ENCODE measurements around the gene YOD1. TPM values are rescaled to one million over a fixed set of nuclear protein-coding genes. Genes with fewer than 3 reads are reported as not detected.

The YOD1 gene
- polyA plus RNA-seq, 3 donors: 12.6 to 14.7 (median 14.3) TPM

DNA sequence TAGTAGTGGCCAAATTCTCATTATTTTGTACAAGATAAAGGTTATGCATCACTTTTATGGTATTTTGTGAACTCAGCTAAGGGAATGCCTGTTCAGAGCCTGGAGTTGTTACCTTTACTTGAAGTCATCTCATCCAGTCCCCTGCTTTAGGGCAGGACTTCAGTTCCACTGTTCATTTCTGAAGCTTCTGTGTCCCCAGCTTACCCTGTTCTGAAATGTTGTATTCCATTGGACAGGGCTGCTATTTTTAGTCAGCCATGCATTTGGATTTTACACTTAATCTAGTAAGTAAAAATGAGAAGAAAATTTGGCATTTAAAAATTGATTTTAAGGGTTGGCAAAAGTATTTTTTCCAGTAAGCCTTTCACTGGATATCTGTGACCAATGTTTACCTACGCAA lies 26.0 kb upstream of the YOD1 start:
- DNase-seq: no peak

- DNase-seq: no peak
Measured at GRCh38 chr1:207076181-207076955, 25.4 kb upstream of the YOD1 start.

- no peak for DNase-seq
Measured at GRCh38 chr1:207073906-207074820, 23.2 kb upstream of the YOD1 start.

GRCh38 chr1:207072233-207072632 lies 21.2 kb upstream of the YOD1 start:
- DNase-seq: peak; percentile 76

GRCh38 chr1:207071426-207071825 lies 20.4 kb upstream of the YOD1 start:
- DNase-seq: no peak

- no peak for DNase-seq
Measured at GRCh38 chr1:207070811-207071210, 19.8 kb upstream of the YOD1 start.

DNA sequence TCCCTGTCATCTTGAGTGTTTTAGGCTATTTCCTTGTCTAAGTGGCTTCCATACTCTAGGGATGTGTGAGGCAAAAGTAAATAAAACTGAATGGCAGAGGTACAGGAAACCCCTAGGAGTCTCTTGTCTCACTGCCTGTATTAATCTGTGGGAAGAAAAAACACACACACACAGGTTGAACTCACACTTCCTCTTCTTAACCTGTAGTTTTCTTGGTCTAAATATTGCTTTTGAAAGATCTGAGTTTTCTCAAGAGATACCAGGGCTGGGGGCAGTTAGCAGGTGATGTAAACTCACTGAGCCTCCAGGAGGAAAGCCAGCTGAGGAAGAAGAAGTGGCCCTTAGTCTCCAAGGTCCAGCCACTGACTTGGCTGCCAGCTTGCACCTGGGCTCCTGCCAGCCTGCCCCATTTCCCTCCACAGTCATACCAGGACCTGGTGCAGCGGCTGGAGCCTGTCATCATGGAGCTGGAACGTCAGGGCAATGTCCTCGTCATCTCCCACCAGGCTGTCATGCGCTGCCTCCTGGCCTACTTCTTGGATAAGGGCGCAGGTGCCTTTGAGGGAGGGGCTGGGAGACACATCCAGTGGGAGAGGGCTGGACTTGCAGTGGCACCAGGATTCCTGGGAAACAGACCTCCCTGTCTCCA lies 19.0 kb upstream of the YOD1 start:
- no peak for DNase-seq

- DNase-seq: no peak
Measured at GRCh38 chr1:207069061-207069460, 18.1 kb upstream of the YOD1 start.

GRCh38 chr1:207067665-207068064 lies 16.7 kb upstream of the YOD1 start:
- DNase-seq: no peak

DNA sequence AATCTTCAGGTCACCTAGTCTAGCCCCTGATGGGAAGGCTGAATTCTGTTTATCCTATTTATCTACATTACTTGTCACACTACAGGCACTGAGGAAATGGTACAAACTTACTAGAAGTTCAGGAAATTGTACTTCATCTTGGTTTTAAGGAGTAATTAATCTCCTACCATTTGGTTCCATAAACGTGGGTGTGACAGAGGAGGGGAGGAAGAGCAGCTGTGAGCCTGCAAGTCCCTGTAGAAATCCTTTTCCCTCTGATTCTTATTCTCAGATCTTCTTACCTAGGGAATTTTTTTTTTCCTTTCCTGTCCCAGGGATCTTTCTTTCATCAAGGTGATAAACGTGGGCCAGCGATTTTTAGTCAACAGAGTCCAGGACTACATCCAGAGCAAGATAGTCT lies 16.2 kb upstream of the YOD1 start:
- DNase-seq: no peak

- DNase-seq: no peak
Measured at GRCh38 chr1:207064561-207064960, 13.6 kb upstream of the YOD1 start.

- no peak for DNase-seq
Measured at GRCh38 chr1:207063014-207063413, 12.0 kb upstream of the YOD1 start.

DNA sequence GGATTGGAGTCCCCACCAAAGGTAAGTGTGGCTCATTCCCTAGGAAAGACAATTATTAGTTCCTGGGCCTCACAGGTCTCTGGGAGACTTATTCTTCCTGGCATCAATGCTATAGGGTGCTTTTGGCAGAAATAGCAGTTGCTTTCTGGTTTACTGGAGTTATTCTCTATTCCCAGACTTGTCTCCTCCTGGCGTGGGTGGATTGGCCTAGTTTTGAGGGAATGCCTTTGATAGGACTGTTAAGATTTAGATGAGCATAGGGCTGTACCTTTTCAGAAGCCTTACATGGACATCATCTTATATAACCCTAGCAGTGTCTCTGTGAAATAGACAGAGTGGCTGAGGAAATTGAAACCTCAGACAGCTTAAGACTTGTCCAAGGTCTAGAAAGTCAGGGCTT lies 11.1 kb upstream of the YOD1 start:
- DNase-seq: no peak

GRCh38 chr1:207060596-207060995 lies 9.6 kb upstream of the YOD1 start:
- DNase-seq: no peak

GRCh38 chr1:207059881-207060280 lies 8.9 kb upstream of the YOD1 start:
- DNase-seq: no peak

DNA sequence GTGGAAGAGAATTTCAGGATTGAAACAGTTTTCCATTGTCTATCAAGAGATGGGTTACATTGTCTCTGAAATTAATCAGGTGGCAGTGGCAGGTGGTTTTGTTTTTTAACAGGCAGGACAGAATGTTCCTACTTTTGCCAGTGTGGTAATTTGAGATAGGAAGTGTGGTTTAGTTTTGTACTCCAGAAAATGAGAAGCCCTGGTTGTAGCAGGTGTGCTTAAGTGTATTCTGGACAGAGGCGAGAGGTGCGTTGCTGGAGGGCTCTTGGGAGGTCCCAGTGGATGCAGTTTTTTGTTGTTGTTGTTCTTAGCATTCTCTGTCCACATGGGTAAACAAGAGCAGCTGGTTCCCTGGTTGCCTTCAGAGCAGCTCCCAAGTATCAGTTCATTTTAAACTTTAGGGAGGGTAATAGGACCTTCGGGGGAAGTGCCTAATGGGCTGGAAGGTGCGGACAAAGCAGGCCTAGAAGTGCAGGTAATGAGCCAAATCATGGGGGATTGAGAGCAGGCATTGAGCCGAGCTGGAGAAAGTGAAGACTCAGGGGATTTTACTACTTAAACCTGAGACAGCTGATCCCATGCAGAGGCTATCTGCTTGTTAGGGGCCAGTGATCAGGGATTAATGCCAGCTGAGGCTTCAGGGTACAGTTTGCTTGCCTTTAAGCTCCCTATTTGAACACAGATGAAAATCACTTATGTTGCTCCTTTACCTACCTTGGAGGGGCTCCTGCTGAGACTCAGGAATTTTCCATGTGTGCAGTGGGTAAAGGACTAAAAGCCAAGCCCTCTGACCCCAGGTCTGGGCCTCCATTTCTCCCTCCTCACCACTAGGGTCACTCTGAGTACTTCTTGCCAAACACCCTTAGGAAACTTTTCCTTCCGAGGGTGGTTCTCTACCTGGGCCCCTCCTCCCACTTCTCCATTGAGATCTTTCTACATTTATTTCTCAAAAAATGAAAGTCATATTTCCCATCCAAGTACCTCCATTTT lies 8.2 kb upstream of the YOD1 start:
- no peak for DNase-seq

DNA sequence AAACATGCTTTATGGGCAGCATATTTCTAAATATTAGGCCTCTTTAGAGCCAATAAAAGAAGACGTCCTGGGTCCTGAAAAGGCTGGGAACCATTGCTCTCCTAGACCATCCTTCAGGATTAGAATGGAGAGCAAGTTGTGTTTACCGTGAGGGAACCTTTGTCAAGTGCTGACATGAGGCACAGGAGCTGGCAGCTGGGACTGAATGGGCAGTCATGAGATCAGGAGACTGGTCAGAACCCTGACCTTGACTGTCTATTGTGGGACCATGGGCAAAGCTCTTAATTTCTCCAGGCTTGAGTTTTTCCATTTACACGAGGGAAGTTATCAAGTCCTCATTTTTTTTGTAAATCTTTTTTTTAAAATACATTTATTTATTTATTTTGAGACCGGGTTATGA lies 7.2 kb upstream of the YOD1 start:
- no peak for DNase-seq

GRCh38 chr1:207056673-207057072 lies 5.7 kb upstream of the YOD1 start:
- DNase-seq: no peak

DNA sequence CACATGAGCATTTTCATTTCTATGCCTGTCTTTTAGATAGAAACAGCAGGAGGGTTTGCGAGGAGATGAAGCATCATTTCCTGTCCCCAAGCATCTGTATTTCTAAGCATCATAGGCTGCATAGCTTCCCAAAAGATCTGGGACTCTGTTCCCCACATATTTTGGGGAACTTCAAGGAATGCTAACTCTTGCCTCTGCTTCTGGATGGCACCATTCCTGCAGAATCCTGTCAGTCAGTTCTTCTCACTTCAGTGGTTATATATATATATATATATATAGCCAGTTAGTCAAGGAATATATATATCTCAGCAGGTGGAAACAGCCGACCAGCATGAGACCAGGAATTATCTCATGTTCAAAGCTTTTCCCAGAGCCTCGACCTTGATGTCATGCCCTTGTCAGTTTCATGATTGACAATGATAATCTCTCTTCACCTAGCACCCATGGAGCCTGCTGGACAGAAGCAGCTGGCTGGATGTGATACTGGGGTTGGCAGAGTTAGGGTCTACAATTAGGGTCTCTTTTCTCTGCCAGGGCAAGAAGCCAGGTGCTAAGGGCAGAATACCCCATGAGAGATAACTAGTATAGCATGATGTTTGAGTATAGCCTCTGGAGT lies 4.5 kb upstream of the YOD1 start:
- DNase-seq: no peak

GRCh38 chr1:207054491-207054890 lies 3.5 kb upstream of the YOD1 start:
- no peak for DNase-seq

Measured in renal pelvis (tissue), 4 donors.